ENCODE measurements around the gene STON2.

STON2 gene

DNA sequence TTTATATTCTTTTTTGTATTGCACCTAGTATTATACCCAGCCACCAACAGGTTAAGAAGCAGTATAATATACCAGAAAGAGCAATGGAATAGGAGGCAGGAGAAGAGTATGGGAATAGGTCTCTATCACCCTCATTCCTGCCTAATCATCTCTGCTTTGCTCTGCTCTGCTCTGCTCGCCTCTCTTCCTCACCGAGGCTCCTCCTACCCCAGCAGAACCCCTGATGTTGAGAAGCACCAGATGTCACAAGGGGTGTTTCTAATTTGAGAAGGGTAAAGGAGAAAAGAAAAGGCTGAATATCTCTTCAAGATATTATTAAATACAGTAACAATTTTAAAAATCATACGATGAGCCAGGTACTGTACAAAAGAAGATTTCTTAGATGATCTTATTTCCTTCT is 89.0 kb downstream of the STON2 start:
- no peak for DNase-seq

DNA sequence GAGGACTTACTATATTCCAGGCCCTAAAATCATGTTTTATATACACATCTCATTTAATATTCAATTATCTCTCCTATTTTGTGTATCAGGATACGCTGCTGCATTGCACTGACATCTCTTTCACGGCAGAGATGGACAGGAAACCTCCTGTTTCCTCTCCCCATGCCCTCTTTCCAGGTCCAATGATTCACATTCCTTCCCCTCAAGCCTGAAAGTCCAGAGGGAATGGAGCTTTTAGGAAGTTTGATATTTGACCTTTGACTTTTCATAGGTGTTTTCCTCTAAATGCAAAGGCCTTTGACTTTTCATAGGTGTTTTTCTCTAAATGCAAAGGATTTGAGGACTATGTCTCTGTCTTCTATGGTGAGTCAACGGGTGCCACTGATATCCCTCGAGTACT is 89.5 kb downstream of the STON2 start:
- in situ Hi-C loops (cut with HindIII; ENCODE audit: low pct_ligation_motif_present, low sequenced_read_pairs): no loop called here
- TF ChIP-seq, protein P1, sequence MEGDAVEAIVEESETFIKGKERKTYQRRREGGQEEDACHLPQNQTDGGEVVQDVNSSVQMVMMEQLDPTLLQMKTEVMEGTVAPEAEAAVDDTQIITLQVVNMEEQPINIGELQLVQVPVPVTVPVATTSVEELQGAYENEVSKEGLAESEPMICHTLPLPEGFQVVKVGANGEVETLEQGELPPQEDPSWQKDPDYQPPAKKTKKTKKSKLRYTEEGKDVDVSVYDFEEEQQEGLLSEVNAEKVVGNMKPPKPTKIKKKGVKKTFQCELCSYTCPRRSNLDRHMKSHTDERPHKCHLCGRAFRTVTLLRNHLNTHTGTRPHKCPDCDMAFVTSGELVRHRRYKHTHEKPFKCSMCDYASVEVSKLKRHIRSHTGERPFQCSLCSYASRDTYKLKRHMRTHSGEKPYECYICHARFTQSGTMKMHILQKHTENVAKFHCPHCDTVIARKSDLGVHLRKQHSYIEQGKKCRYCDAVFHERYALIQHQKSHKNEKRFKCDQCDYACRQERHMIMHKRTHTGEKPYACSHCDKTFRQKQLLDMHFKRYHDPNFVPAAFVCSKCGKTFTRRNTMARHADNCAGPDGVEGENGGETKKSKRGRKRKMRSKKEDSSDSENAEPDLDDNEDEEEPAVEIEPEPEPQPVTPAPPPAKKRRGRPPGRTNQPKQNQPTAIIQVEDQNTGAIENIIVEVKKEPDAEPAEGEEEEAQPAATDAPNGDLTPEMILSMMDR (IDR thresholded peaks at IDR 0.05; ENCODE audit: low read depth, low read length, missing control alignments): no peak
- H3K27ac ChIP-seq: no peak overlapping the region
- H3K36me3 ChIP-seq (replicated peaks): no peaks in the 10 kb centered on the region
- H3K4me3 ChIP-seq (ENCODE audit: low read depth, low read length): no peak overlapping the region
- no peak for DNase-seq
- no peaks in the 10 kb centered on the region for H3K27me3 ChIP-seq (replicated peaks)

More for the DNA sequence above, 89.0 kb downstream of the STON2 start:
- H3K4me3 ChIP-seq (ENCODE audit: low read depth, low read length): no peak overlapping the region
- TF ChIP-seq, protein P1 (IDR thresholded peaks at IDR 0.05; ENCODE audit: low read depth, low read length, missing control alignments): no peak
- H3K27ac ChIP-seq: no peak overlapping the region
- in situ Hi-C loops (cut with HindIII; ENCODE audit: low pct_ligation_motif_present, low sequenced_read_pairs): no loop called here
- no peaks in the 10 kb centered on the region for H3K27me3 ChIP-seq (replicated peaks)
- H3K36me3 ChIP-seq (replicated peaks): no peaks in the 10 kb centered on the region

DNA sequence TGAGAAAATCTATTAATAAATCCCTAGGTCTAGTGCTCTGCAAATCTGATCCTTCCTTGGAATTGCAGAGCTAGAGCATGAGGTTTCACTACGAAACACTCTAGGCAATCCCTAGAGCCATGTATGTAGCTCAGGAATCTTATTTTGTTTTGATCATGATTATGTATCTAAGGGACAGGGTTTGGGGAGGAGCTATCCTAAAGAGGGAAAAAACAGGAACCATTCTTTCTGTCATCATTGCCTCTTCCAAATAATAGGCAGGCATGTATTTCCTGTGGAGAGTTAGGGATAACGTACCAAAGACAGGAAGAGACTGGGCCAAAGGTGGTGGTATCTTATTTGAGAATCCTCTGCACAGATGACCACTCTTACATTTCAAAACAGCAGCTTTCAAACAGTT is 90.6 kb downstream of the STON2 start:
- no peak for DNase-seq
- Histone ChIP-seq H3K27me3 (replicated peaks) (no peaks in the 10 kb centered on the region), H3K4me3 (ENCODE audit: low read depth, low read length) (no peak overlapping the region), H3K27ac (no peak overlapping the region), H3K36me3 (replicated peaks) (no peaks in the 10 kb centered on the region)
- in situ Hi-C loops (cut with HindIII; ENCODE audit: low pct_ligation_motif_present, low sequenced_read_pairs): no loop called here
- TF ChIP-seq, protein P1 (IDR thresholded peaks at IDR 0.05; ENCODE audit: low read depth, low read length, missing control alignments): no peak

DNA sequence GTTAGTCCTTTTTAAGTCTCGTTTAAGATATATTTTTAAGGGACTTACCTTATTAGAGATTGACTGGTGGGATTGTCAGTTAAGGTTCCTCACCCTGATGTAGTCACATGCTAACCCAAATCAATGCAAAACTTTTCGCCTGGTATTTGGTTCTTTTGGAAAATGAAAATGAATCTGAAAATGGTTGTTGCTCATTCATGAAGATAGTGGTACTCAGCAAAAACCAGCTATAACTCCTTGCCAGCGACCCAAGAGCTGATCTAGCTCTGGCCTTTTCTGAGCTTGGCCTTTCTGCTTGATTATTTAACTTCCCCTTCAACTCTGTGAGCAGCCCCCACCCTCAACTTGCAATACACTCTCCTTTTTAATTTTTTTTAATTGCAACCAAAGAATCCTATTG is 94.4 kb downstream of the STON2 start:
- H3K4me3 ChIP-seq (ENCODE audit: low read depth, low read length): no peak overlapping the region
- no peaks in the 10 kb centered on the region for H3K27me3 ChIP-seq (replicated peaks)
- in situ Hi-C loops (cut with HindIII; ENCODE audit: low pct_ligation_motif_present, low sequenced_read_pairs): no loop called here
- H3K27ac ChIP-seq: no peak overlapping the region
- no peaks in the 10 kb centered on the region for H3K36me3 ChIP-seq (replicated peaks)
- TF ChIP-seq, protein P1 (IDR thresholded peaks at IDR 0.05; ENCODE audit: low read depth, low read length, missing control alignments): no peak
- no peak for DNase-seq

DNA sequence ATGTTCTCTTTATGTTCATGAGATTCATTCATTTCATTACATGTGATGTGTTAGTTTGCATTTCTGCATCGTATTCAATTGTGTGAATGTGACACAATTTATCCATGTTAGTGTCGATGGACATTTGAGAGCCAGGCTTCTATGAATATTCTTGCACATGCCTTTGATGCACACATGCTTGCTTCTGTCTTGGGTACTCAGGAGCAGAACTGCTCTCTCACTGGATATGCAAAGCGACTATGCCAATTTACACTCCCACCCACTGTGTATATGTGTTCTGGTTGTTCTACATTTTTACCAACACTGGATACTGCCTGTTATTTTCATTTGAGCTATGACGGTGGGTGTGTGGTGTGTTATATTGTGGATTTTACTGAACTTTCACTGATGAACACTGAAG is 95.1 kb downstream of the STON2 start:
- Histone ChIP-seq H3K4me3 (ENCODE audit: low read depth, low read length) (no peak overlapping the region), H3K36me3 (replicated peaks) (no peaks in the 10 kb centered on the region), H3K27me3 (replicated peaks) (no peaks in the 10 kb centered on the region), H3K27ac (no peak overlapping the region)
- TF ChIP-seq, protein P1 (IDR thresholded peaks at IDR 0.05; ENCODE audit: low read depth, low read length, missing control alignments): no peak
- DNase-seq: no peak
- in situ Hi-C loops (cut with HindIII; ENCODE audit: low pct_ligation_motif_present, low sequenced_read_pairs): no loop called here

DNA sequence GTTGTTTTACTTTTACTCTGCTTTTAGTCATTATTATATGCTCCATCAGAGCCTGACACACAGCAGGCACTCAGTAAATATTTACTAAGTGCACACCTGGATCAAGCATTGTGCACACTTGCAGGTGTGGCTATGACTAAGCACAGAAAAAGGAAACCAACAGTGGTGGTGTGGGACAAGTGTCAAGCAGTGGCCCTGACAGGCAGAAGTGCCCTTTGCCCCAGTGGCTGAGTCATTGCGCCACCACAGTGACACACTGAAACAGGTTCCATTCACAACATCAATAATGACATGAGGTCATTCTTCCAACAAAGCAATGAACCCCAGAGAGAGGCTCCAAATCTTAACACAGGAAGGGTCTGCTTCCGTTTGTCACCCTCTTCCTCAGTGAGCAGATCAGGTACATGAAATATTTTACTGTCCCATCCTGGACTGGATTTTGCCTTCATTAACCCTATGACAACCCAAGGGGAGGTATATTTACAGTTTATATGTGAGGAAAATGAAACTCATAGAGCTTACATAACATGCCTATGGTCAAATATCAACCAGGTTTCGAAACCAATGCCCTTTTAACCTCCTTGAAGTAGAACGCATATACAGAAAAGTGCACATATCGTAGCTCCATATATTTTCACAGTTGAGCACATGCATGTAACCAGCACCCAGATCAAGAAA is 96.7 kb downstream of the STON2 start:
- H3K4me3 ChIP-seq (ENCODE audit: low read depth, low read length): no peak overlapping the region
- in situ Hi-C loops (cut with HindIII; ENCODE audit: low pct_ligation_motif_present, low sequenced_read_pairs): no loop called here
- H3K36me3 ChIP-seq (replicated peaks): no peaks in the 10 kb centered on the region
- no peak for DNase-seq
- TF ChIP-seq, protein P1 (IDR thresholded peaks at IDR 0.05; ENCODE audit: low read depth, low read length, missing control alignments): no peak
- no peaks in the 10 kb centered on the region for H3K27me3 ChIP-seq (replicated peaks)
- no peak overlapping the region for H3K27ac ChIP-seq
